H1 (cell line): Measurements from ENCODE around the gene PANX2. TPM values are rescaled to one million over a fixed set of nuclear protein-coding genes. Genes with fewer than 3 reads are reported as not detected.

Source experiments
- CTCF ChIA-PET: fragments of 300-600 bp; sonication (Branson Sonifier 250); formaldehyde crosslinking; loops from one replicate; lab custom pipeline; 2021; ENCODE audit not compliant: partially characterized antibody; lab: Charles Lee
- POLR2A ChIA-PET: fragments of 300-600 bp; sonication (Branson Sonifier 250); formaldehyde crosslinking; loops from one replicate; lab custom pipeline; 2021; ENCODE audit warnings: inconsistent platforms; ENCODE audit not compliant: partially characterized antibody; lab: Charles Lee
- DNase-seq, 2 experiments: peaks; one replicate each; pipeline versions ENCODE4 v3.0.0 to v3.0.0-alpha.2; 2010 to 2022; ENCODE audit warnings: low spot score in 2 of 2, low read depth in 1 of 2, mixed read lengths in 1 of 2
- FAIRE-seq: peaks from 2 replicates; lab custom pipeline; 2011; peaks lifted over from hg19 to GRCh38; lab: Jason Lieb, UNC
- H2AFZ ChIP-seq: 2 replicates; pipeline ENCODE4 v1.8.1; 2012; ENCODE audit warnings: low read length, inconsistent platforms
- H2AK5ac ChIP-seq: 2 replicates; pipeline ENCODE4 v1.6.1; 2013; ENCODE audit warnings: low read depth, low read length
- H2BK120ac ChIP-seq: replicated peaks from 2 replicates; pipeline ENCODE3; 2013; ENCODE audit warnings: low read depth, low read length, inconsistent platforms
- H2BK12ac ChIP-seq: 2 replicates; pipeline ENCODE4 v1.6.1; 2013; ENCODE audit warnings: low read depth, low read length
- H2BK15ac ChIP-seq: 2 replicates; pipeline ENCODE4 v1.6.1; 2013; ENCODE audit warnings: low read length
- H2BK20ac ChIP-seq: 2 replicates; pipeline ENCODE4 v1.6.1; 2013; ENCODE audit warnings: low read length
- H2BK5ac ChIP-seq: 2 replicates; pipeline ENCODE4 v1.6.1; 2013; ENCODE audit warnings: low read depth, low read length
- H3K14ac ChIP-seq: 2 replicates; pipeline ENCODE4 v1.6.1; 2013; ENCODE audit warnings: inconsistent platforms; ENCODE audit not compliant: insufficient read length
- H3K18ac ChIP-seq: 2 replicates; pipeline ENCODE4 v1.6.1; 2013; ENCODE audit warnings: low read length; ENCODE audit errors: extremely low read depth
- H3K23ac ChIP-seq: 2 replicates; pipeline ENCODE4 v1.6.1; 2013; ENCODE audit warnings: inconsistent platforms; ENCODE audit not compliant: insufficient read length
- H3K23me2 ChIP-seq: 2 replicates; pipeline ENCODE4 v1.6.1; 2013; ENCODE audit warnings: low read depth, low read length
- H3K27ac ChIP-seq: 2 replicates; pipeline ENCODE4 v1.6.1; 2011; ENCODE audit warnings: low read depth, low read length, inconsistent platforms
- H3K27me3 ChIP-seq, 4 experiments: replicated peaks in 1 of 4; 1 replicate in 1 of 4; 2 replicates in 3 of 4; pipeline versions ENCODE4 v1.6.1 to v1.8.1; 2011 to 2013; ENCODE audit warnings: low read length in 3 of 4, mild to moderate bottlenecking in 3 of 4, inconsistent platforms in 2 of 4, mixed read lengths in 2 of 4, moderate library complexity in 1 of 4; ENCODE audit not compliant: control insufficient read depth in 3 of 4, insufficient read depth in 3 of 4; ENCODE audit errors: extremely low read depth in 1 of 4
- H3K36me3 ChIP-seq, 4 experiments: 2 replicates each; pipeline versions ENCODE4 v1.6.1 to v1.8.1; 2011 to 2013; ENCODE audit warnings: mild to moderate bottlenecking in 4 of 4, low read length in 3 of 4, moderate library complexity in 2 of 4, control low read depth in 1 of 4, inconsistent platforms in 1 of 4; ENCODE audit not compliant: insufficient read depth in 4 of 4, control insufficient read depth in 2 of 4
- H3K4ac ChIP-seq: replicated peaks from 2 replicates; pipeline ENCODE3; 2013; ENCODE audit warnings: low read length, low read depth, mixed read lengths, inconsistent platforms; ENCODE audit not compliant: insufficient read length
- H3K4me1 ChIP-seq, 4 experiments: replicated peaks in 1 of 4; 1 replicate in 1 of 4; 2 replicates in 3 of 4; pipeline versions ENCODE4 v1.6.1 to v1.8.1; 2011 to 2013; ENCODE audit warnings: low read length in 3 of 4, inconsistent platforms in 2 of 4, mixed read lengths in 1 of 4; ENCODE audit not compliant: insufficient read depth in 4 of 4, control insufficient read depth in 3 of 4
- H3K4me2 ChIP-seq, 2 experiments: 2 replicates each; pipeline versions ENCODE4 v1.6.1 to v1.8.1; 2011 to 2013; ENCODE audit warnings: low read depth in 2 of 2, low read length in 2 of 2, control low read depth in 1 of 2, inconsistent platforms in 1 of 2, mild to moderate bottlenecking in 1 of 2; ENCODE audit not compliant: insufficient read depth in 1 of 2
- H3K4me3 ChIP-seq, 4 experiments: fragments of 200-600, 300-600 bp in 1 of 4; sonication (generic), shearing (Covaris generic), sonication (Bioruptor Twin) in 1 of 4; 2 replicates each; pipeline versions ENCODE4 v1.5.1 to v1.8.1; 2011 to 2016; ENCODE audit warnings: low read length in 4 of 4, low read depth in 3 of 4, control low read depth in 2 of 4, inconsistent platforms in 2 of 4, mild to moderate bottlenecking in 2 of 4, mixed read lengths in 1 of 4, moderate library complexity in 1 of 4; ENCODE audit not compliant: insufficient read depth in 2 of 4; ENCODE audit errors: extremely low read depth in 1 of 4
- H3K56ac ChIP-seq: replicated peaks from 2 replicates; pipeline ENCODE3; 2013; ENCODE audit warnings: low read depth, mild to moderate bottlenecking, mixed read lengths, low read length, inconsistent platforms; ENCODE audit not compliant: insufficient read length
- H3K79me1 ChIP-seq: 2 replicates; pipeline ENCODE4 v1.6.1; 2013; ENCODE audit warnings: low read depth, low read length, control low read depth
- H3K79me2 ChIP-seq, 2 experiments: 2 replicates each; pipeline versions ENCODE4 v1.6.1 to v1.8.1; 2012 to 2013; ENCODE audit warnings: low read length in 2 of 2, mild to moderate bottlenecking in 2 of 2, inconsistent platforms in 1 of 2; ENCODE audit not compliant: insufficient read depth in 2 of 2, control insufficient read depth in 1 of 2
- H3K9ac ChIP-seq, 4 experiments: replicated peaks in 1 of 4; 1 replicate in 1 of 4; 2 replicates in 3 of 4; pipeline versions ENCODE4 v1.6.1 to v1.8.1; 2011 to 2013; ENCODE audit warnings: low read depth in 3 of 4, low read length in 3 of 4, control low read depth in 2 of 4, mild to moderate bottlenecking in 2 of 4, moderate library complexity in 2 of 4, inconsistent platforms in 1 of 4; ENCODE audit errors: extremely low read depth in 1 of 4
- H3K9me3 ChIP-seq, 2 experiments: 2 replicates each; pipeline versions ENCODE4 v1.6.1 to v1.8.1; 2012 to 2013; ENCODE audit warnings: mild to moderate bottlenecking in 2 of 2, moderate library complexity in 2 of 2, control low read depth in 1 of 2, inconsistent platforms in 1 of 2, low read depth in 1 of 2, low read length in 1 of 2, mixed read lengths in 1 of 2; ENCODE audit not compliant: insufficient read depth in 2 of 2
- H4K20me1 ChIP-seq, 2 experiments: replicated peaks in 1 of 2; 2 replicates each; pipeline versions ENCODE3 to v1.8.1; 2011 to 2013; ENCODE audit warnings: inconsistent platforms in 2 of 2, low read length in 2 of 2, mild to moderate bottlenecking in 1 of 2; ENCODE audit not compliant: insufficient read depth in 2 of 2, control insufficient read depth in 1 of 2
- H4K5ac ChIP-seq: 2 replicates; pipeline ENCODE4 v1.6.1; 2013; ENCODE audit warnings: low read length, low read depth, mixed read lengths, inconsistent platforms; ENCODE audit not compliant: insufficient read length
- H4K8ac ChIP-seq: 2 replicates; pipeline ENCODE4 v1.8.0; 2013; ENCODE audit warnings: mild to moderate bottlenecking, moderate library complexity, low read length, inconsistent platforms; ENCODE audit not compliant: insufficient read depth; ENCODE audit errors: extremely low read depth
- H4K91ac ChIP-seq: replicated peaks from 2 replicates; pipeline ENCODE3; 2013; ENCODE audit warnings: low read length, mixed read lengths, inconsistent platforms; ENCODE audit not compliant: insufficient read length
- BCL11A ChIP-seq, 2 experiments: IDR thresholded peaks; one replicate each; pipeline ENCODE4 v1.6.1; 2011; ENCODE audit warnings: low read depth in 2 of 2, low read length in 2 of 2, mild to moderate bottlenecking in 2 of 2
- CEBPB ChIP-seq: IDR thresholded peaks from 2 replicates; pipeline ENCODE4 v1.6.1; 2012; ENCODE audit warnings: low read depth, low read length
- GTF2F1 ChIP-seq: IDR thresholded peaks from 2 replicates; pipeline ENCODE4 v1.6.1; 2012; ENCODE audit warnings: low read depth, low read length, improper control_type of control experiment, borderline replicate concordance
- HDAC2 ChIP-seq, 2 experiments: fragments of 300-600 bp in 1 of 2; sonication (generic) in 1 of 2; IDR thresholded peaks; 2 replicates each; pipeline ENCODE4 v1.6.1; 2011 to 2012; ENCODE audit warnings: low read depth in 2 of 2, low read length in 2 of 2, mild to moderate bottlenecking in 2 of 2, moderate library complexity in 2 of 2, borderline replicate concordance in 1 of 2, inconsistent platforms in 1 of 2
- SP1 ChIP-seq: IDR thresholded peaks from 2 replicates; pipeline ENCODE4 v1.6.1; 2011; ENCODE audit warnings: low read depth, low read length
- TBP ChIP-seq: IDR thresholded peaks from 2 replicates; pipeline ENCODE4 v1.6.1; 2011; ENCODE audit warnings: low read depth, low read length, improper control_type of control experiment
- TCF12 ChIP-seq: IDR thresholded peaks from 2 replicates; pipeline ENCODE4 v1.6.1; 2011; ENCODE audit warnings: low read depth, mild to moderate bottlenecking, low read length
- WGBS, 2 experiments: shearing (Covaris generic) in 1 of 2; methylation state at CpG; one replicate each; pipeline versions ENCODE4 v1.1.6 to v1.1.7; 2013 to 2015; ENCODE audit warnings: low lambda C conversion rate in 2 of 2, mixed read lengths in 2 of 2, inconsistent platforms in 1 of 2, low coverage in 1 of 2, missing lambda C conversion rate in 1 of 2; ENCODE audit not compliant: insufficient replicate concordance in 2 of 2, insufficient coverage in 1 of 2, insufficient read length in 1 of 2; ENCODE audit errors: extremely low coverage in 1 of 2, missing lambda C conversion rate in 1 of 2; 5-methylcytosine and 5-hydroxymethylcytosine counted together
- polyA plus RNA-seq, 7 experiments: library from polyadenylated mRNA; depleted of rRNA in 3 of 7; stranded (reverse) in 5 of 7; unstranded in 2 of 7; fragments of >200 nt in 5 of 7; fragments of 200-250 nt in 2 of 7; gene quantifications; 1 replicate in 5 of 7; 2 replicates in 1 of 7; 4 replicates in 1 of 7; pipeline versions ENCODE4 v1.2.1 to v1.2.3, GENCODE V29; 2011 to 2013; ENCODE audit warnings: missing spikeins in 2 of 7, mixed read lengths in 2 of 7
- total RNA-seq: library from RNA; stranded (reverse); fragmentation: NEBNext Ultra II Directional; extraction: Animal tissue kit (Norgen Biotek cat#: 25700); gene quantifications from 2 replicates; pipeline ENCODE4 v1.2.1, GENCODE V29; 2021

PANX2 gene
- total and polyA plus RNA-seq, 2 of the 8 experiments (the other 6 are each of a cell fraction or from before 2014, with no cell fraction given) = 3.5 to 5.0 TPM

DNA sequence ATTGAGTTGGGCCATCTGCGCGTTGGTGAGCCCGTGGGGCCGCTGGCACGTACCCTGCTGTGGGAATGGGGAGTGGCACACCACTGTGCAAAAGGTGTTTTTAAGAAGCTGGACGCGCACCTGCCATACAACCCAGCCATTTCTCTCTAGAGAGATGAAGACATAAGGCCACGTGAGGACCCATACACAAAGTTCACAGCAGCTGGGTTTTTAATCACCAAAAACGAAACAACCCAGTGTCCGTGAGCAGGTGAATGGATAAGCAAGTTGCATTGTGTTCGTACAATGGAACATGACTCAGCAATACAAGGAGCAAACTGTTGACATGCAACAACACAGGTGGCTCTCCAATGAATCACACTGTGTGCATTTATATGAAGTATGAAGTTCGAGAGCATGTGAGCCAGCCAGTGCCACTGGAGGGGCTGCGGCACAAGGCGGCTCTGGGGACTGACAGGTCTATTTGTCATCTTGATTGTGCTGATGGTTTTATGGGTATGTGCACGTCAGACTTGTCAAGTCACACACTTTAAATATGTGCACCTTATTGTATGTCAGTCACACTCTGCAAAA is 30.6 kb upstream of the PANX2 start:
- Histone ChIP-seq H4K8ac (no peak overlapping the region), H4K91ac (no peak overlapping the region), H4K5ac (no peak overlapping the region), H4K20me1 (no peaks in the 10 kb centered on the region), H3K79me1 (no peaks in the 10 kb centered on the region), H2BK5ac (no peak overlapping the region), H2AK5ac (no peak overlapping the region), H3K23me2 (no peaks in the 10 kb centered on the region), H3K79me2 (no peaks in the 10 kb centered on the region), H3K9ac (no peak overlapping the region), H3K23ac (no peak overlapping the region), H3K27me3 (no peaks in the 10 kb centered on the region), H3K36me3 (no peaks in the 10 kb centered on the region), H3K9me3 (no peaks in the 10 kb centered on the region), H2BK20ac (no peak overlapping the region), H2AFZ (no peak overlapping the region), H3K4me2 (no peak overlapping the region), H3K4me1 (no peaks in the 10 kb centered on the region), H2BK15ac (no peak overlapping the region), H2BK12ac (no peak overlapping the region), H3K56ac (no peak overlapping the region), H3K27ac (no peak overlapping the region), H3K4me3 (no peak overlapping the region), H3K4ac (no peak overlapping the region), H3K18ac (no peak overlapping the region), H2BK120ac (no peak overlapping the region), H3K14ac (no peak overlapping the region)
- 91% methylated on average over 15 of the region's 15 CpGs; no CpG with 5 or more reads in 1 of the 2 experiments for WGBS, 2 experiments
- FAIRE-seq = no peak
- TF ChIP-seq TCF12 (no peak), SP1 (no peak), CEBPB (no peak), BCL11A (IDR thresholded peaks at IDR 0.05; ENCODE audit: low read depth in 2 of 2, low read length in 2 of 2) (no peak), HDAC2 (IDR thresholded peaks at IDR 0.05; ENCODE audit: borderline replicate concordance in 1 of 2, low read depth in 2 of 2, low read length in 2 of 2) (no peak), TBP (no peak), GTF2F1 (no peak)
- no peak for DNase-seq
- POLR2A ChIA-PET = no interaction called here
- CTCF ChIA-PET = interaction anchor here (1.2 to 1.5 kb wide), 2 partner anchors 9 to 10 kb away, joined by 3 to 5 read pairs; no protein-coding TSS in a partner anchor
